GM13977 (cell line): ENCODE results near the gene PLA2G12B.

ENCODE experiments used
- DNase-seq: peaks from one replicate; pipeline ENCODE4 v3.0.0; 2012; ENCODE audit warnings: low spot score
- in situ Hi-C: fragments of 300-500 bp; cut with MboI; formaldehyde crosslinking; loops from one replicate; pipeline ENCODE4 v1.12.0; 2022; ENCODE audit warnings: low sequenced_read_pairs, low pct_unique_long_range_greater_than_20kb, mixed read lengths, inconsistent platforms; ENCODE audit not compliant: unreplicated experiment
- TF ChIP-seq, protein P1 (sequence below): IDR thresholded peaks from 2 replicates; pipeline ENCODE4 v1.5.1; 2012; ENCODE audit warnings: mild to moderate bottlenecking, control low read depth; ENCODE audit not compliant: insufficient read depth; ENCODE audit errors: extremely low read depth, missing control alignments

The PLA2G12B gene

GRCh38 chr10:72886621-72887020 lies 68.0 kb downstream of the PLA2G12B start:
- TF ChIP-seq, protein P1, sequence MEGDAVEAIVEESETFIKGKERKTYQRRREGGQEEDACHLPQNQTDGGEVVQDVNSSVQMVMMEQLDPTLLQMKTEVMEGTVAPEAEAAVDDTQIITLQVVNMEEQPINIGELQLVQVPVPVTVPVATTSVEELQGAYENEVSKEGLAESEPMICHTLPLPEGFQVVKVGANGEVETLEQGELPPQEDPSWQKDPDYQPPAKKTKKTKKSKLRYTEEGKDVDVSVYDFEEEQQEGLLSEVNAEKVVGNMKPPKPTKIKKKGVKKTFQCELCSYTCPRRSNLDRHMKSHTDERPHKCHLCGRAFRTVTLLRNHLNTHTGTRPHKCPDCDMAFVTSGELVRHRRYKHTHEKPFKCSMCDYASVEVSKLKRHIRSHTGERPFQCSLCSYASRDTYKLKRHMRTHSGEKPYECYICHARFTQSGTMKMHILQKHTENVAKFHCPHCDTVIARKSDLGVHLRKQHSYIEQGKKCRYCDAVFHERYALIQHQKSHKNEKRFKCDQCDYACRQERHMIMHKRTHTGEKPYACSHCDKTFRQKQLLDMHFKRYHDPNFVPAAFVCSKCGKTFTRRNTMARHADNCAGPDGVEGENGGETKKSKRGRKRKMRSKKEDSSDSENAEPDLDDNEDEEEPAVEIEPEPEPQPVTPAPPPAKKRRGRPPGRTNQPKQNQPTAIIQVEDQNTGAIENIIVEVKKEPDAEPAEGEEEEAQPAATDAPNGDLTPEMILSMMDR = no peak
- DNase-seq = no peak
- in situ Hi-C loops = no loop called here

- in situ Hi-C loops = no loop called here
- DNase-seq = no peak
- TF ChIP-seq, protein P1 = no peak
These were observed 68.7 kb downstream of the PLA2G12B start for GRCh38 chr10:72885953-72886352.
